Ishikawa (cell line): ENCODE results near the gene HNRNPC.

ENCODE experiments used
- CEBPB ChIP-seq: IDR thresholded peaks from 2 replicates; pipeline ENCODE4 v1.6.1; 2012
- CREB1 ChIP-seq: IDR thresholded peaks from 2 replicates; pipeline ENCODE4 v1.6.1; 2012; ENCODE audit warnings: low read depth
- EGR1 ChIP-seq: IDR thresholded peaks from 2 replicates; pipeline ENCODE4 v1.6.1; 2012
- EP300 ChIP-seq: IDR thresholded peaks from 2 replicates; pipeline ENCODE4 v1.6.1; 2012; ENCODE audit warnings: borderline replicate concordance
- FOXM1 ChIP-seq: IDR thresholded peaks from 2 replicates; pipeline ENCODE4 v1.6.1; 2012; ENCODE audit warnings: low read depth, borderline replicate concordance
- MAX ChIP-seq: IDR thresholded peaks from 2 replicates; pipeline ENCODE4 v1.6.1; 2012
- NFIC ChIP-seq: IDR thresholded peaks from 2 replicates; pipeline ENCODE4 v1.6.1; 2012
- RAD21 ChIP-seq: IDR thresholded peaks from 2 replicates; pipeline ENCODE4 v1.6.1; 2012; ENCODE audit warnings: low read depth
- REST ChIP-seq: IDR thresholded peaks from 2 replicates; pipeline ENCODE4 v1.6.1; 2012; ENCODE audit warnings: low read depth, mild to moderate bottlenecking
- TAF1 ChIP-seq: IDR thresholded peaks from 2 replicates; pipeline ENCODE4 v1.6.1; 2012; ENCODE audit warnings: low read depth, mild to moderate bottlenecking
- TCF12 ChIP-seq: IDR thresholded peaks from 2 replicates; pipeline ENCODE4 v1.6.1; 2012; ENCODE audit warnings: low read depth
- TEAD4 ChIP-seq: IDR thresholded peaks from 2 replicates; pipeline ENCODE4 v1.6.1; 2012
- USF1 ChIP-seq: IDR thresholded peaks from 2 replicates; pipeline ENCODE4 v1.6.1; 2012
- YY1 ChIP-seq: IDR thresholded peaks from 2 replicates; pipeline ENCODE4 v1.6.1; 2012; ENCODE audit warnings: low read depth
- ZBTB7A ChIP-seq: IDR thresholded peaks from 2 replicates; pipeline ENCODE4 v1.6.1; 2012; ENCODE audit warnings: low read depth

The HNRNPC gene

GRCh38 chr14:21309956-21310355 lies 40.7 kb upstream of the HNRNPC start:
- TF ChIP-seq CREB1, result no peak
- no peak for TF ChIP-seq USF1
- no peak for TF ChIP-seq EGR1
- TF ChIP-seq MAX, result no peak
- TF ChIP-seq TCF12, result no peak
- no peak for TF ChIP-seq REST
- TF ChIP-seq YY1, result no peak
- no peak for TF ChIP-seq TAF1
- TF ChIP-seq CEBPB, result no peak
- TF ChIP-seq RAD21, result no peak
- TF ChIP-seq TEAD4, result no peak
- no peak for TF ChIP-seq ZBTB7A
- no peak for TF ChIP-seq NFIC

GRCh38 chr14:21309238-21309636 lies 40.0 kb upstream of the HNRNPC start:
- TF ChIP-seq MAX, result no peak
- no peak for TF ChIP-seq REST
- TF ChIP-seq EGR1, result no peak
- TF ChIP-seq ZBTB7A, result no peak

GRCh38 chr14:21308479-21309237 lies 39.4 kb upstream of the HNRNPC start:
- TF ChIP-seq MAX (peak; percentile 97), USF1 (peak; percentile 70), YY1 (peak; percentile 93), TAF1 (no peak), EGR1 (0 out of 2 replicates have a peak, but pooled peaks have one; percentile 21), TCF12 (no peak)

- TF ChIP-seq YY1 (no peak), EGR1 (no peak), TEAD4 (no peak), TAF1 (no peak), RAD21 (no peak), EP300 (no peak), CREB1 (no peak), TCF12 (no peak), MAX (no peak), FOXM1 (no peak), REST (no peak), NFIC (no peak), ZBTB7A (no peak), CEBPB (no peak), USF1 (no peak)
Measured at GRCh38 chr14:21308132-21308478, 38.9 kb upstream of the HNRNPC start.
